Posterior vena cava (tissue), 2 donors: ENCODE data around the gene SLX1A. TPM values are rescaled to one million over a fixed set of nuclear protein-coding genes. Genes with fewer than 3 reads are reported as not detected.
"Not testable (repeated sequence)": the region's sequence is repeated elsewhere in the genome, so short reads cannot be mapped to it uniquely, and the experiment has no call there.

Experiments
- DNase-seq: peaks from one replicate; pipeline ENCODE4 v3.0.0-alpha.2; 2020; ENCODE audit warnings: low spot score
- intact Hi-C, 2 donors: fragments of 100-400 bp; cut with DNase I; formaldehyde crosslinking; loops; one replicate each; pipeline versions ENCODE4 v1.14.1 to v1.14.2; 2022 to 2023
- total RNA-seq, 2 donors: library from RNA; stranded (reverse); fragmentation: NEBNext Ultra II Directional; extraction: Animal tissue kit (Norgen Biotek cat#: 25700); gene quantifications; one replicate each; pipeline ENCODE4 v1.2.1, GENCODE V29; 2021
- donor health status: DM: yes; HTN: yes; CAD: no.
- donor health status: DM: yes; HTN: yes; CAD: no.

The SLX1A gene
- total RNA-seq, 2 donors from 2014 or later = 19.8 to 21.5 TPM

- peak; percentile 95 for DNase-seq
- intact Hi-C loops = no loop called here
Measured at GRCh38 chr16:30183233-30184095, 10.2 kb upstream of the SLX1A start, which contains the start of gene CORO1A. CORO1A (plus strand) TSS chr16:30183602; CDS start chr16:30185210, 1,608 bp downstream.

GRCh38 chr16:30184096-30184890, 9.4 kb upstream of the SLX1A start:
- DNase-seq = peak; percentile 86
- intact Hi-C loops = no loop called here

- no peak for DNase-seq
- intact Hi-C loops = no loop called here
Measured at GRCh38 chr16:30184891-30185682, 8.6 kb upstream of the SLX1A start.

- intact Hi-C loops = no loop called here
Measured at GRCh38 chr16:30185683-30186421, 7.8 kb upstream of the SLX1A start.

GRCh38 chr16:30186444-30186781, 7.3 kb upstream of the SLX1A start:
- no peak for DNase-seq
- intact Hi-C loops = no loop called here

More at GRCh38 chr16:30185683-30186421, 7.8 kb upstream of the SLX1A start:
- peak; percentile 85 for DNase-seq

GRCh38 chr16:30186782-30187555, 6.7 kb upstream of the SLX1A start:
- peak; percentile 93 for DNase-seq
- intact Hi-C loops = no loop called here

GRCh38 chr16:30187556-30187865, 6.2 kb upstream of the SLX1A start:
- intact Hi-C loops = no loop called here
- no peak for DNase-seq

GRCh38 chr16:30187971-30188561, 5.6 kb upstream of the SLX1A start:
- peak; percentile 77 for DNase-seq
- intact Hi-C loops = no loop called here

- intact Hi-C loops = not testable (repeated sequence)
- DNase-seq = peak; percentile 17
Measured at GRCh38 chr16:30191158-30191557, 2.5 kb upstream of the SLX1A start.

GRCh38 chr16:30193098-30193497, 577 bp upstream of the SLX1A start:
- intact Hi-C loops, DNase-seq: not testable (repeated sequence)

- intact Hi-C loops = not testable (repeated sequence)
- DNase-seq = peak; percentile 81
Measured at GRCh38 chr16:30194172-30194925, 674 bp downstream of the SLX1A start.

- peak; percentile 10 for DNase-seq
- intact Hi-C loops = not testable (repeated sequence)
Measured at GRCh38 chr16:30197001-30197400, 3.3 kb downstream of the SLX1A start.

- DNase-seq, intact Hi-C loops: not testable (repeated sequence)
Measured at GRCh38 chr16:30199049-30199448, 5.4 kb downstream of the SLX1A start, which contains the start of gene SULT1A3. SULT1A3 (plus strand) TSS chr16:30199255; CDS start chr16:30200729, 1,474 bp downstream.

GRCh38 chr16:30199608-30200343, 6.1 kb downstream of the SLX1A start:
- DNase-seq, intact Hi-C loops: not testable (repeated sequence)

- peak; percentile 78 for DNase-seq
Measured at GRCh38 chr16:30205541-30206236, 12.0 kb downstream of the SLX1A start.

GRCh38 chr16:30206252-30206651, 12.6 kb downstream of the SLX1A start:
- intact Hi-C loops, DNase-seq: not testable (repeated sequence)

More at GRCh38 chr16:30205541-30206236, 12.0 kb downstream of the SLX1A start:
- intact Hi-C loops = not testable (repeated sequence)
